CD4-positive, alpha-beta T cell treated with Interleukin-1 beta for 1 hour (primary cell): ENCODE data around the gene RIMBP2.

Experiments
- DNase-seq, 2 donors: peaks; one replicate each; pipeline ENCODE4 v3.0.0-alpha.2; 2020 to 2022

RIMBP2 gene

DNA sequence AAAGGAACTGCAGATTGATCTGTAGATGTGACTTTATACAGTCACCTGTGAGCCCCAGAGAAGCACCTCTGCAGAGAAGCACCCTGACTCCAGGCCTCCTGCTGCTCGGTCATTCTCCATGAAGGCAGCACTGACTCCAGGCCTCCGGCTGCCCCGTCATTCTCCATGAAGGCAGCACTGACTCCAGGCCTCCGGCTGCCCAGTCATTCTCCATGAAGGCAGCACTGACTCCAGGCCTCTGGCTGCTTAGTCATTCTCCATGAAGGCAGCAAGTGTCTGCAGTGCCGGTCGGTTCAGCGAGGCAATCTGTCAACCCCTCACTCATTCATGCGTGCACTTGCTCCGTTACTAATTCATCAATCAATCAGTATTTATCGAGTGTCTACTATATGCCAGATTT is 218.1 kb downstream of the RIMBP2 start:
- no peak for DNase-seq

GRCh38 chr12:130497321-130497720 is 218.8 kb downstream of the RIMBP2 start:
- DNase-seq, result no peak

DNA sequence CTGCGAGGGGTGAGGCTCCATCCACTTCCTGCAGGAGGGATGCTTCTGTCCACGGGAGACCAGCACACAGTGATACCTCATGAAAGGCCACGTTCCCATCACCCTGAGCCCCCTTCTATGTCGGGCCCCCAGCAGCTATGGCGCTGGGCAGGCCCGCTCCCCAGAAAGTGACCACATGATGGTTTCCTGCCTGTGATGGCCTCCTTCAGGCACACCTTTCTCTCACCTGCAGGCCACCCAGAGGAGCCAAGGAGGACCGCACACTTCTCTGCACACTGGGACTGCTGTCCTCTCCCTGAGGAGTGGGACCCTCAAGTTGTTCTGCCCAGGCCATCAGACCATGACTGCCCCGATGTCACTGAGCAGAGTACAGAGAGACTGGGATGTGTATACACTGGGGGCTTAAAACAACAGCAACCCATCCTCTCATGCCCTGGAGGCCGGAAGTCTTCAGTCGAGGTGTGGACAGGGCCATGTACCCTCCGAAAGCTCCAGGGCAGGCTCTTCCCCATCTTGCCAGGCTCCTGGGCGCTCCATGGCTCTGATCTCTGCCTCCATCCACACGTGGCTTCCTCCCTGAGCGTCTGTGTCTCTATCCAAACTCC is 219.5 kb downstream of the RIMBP2 start:
- DNase-seq, result no peak

- DNase-seq, result no peak
Measured at GRCh38 chr12:130495156-130495555, 220.9 kb downstream of the RIMBP2 start.

GRCh38 chr12:130494736-130495135 is 221.4 kb downstream of the RIMBP2 start:
- no peak for DNase-seq

DNA sequence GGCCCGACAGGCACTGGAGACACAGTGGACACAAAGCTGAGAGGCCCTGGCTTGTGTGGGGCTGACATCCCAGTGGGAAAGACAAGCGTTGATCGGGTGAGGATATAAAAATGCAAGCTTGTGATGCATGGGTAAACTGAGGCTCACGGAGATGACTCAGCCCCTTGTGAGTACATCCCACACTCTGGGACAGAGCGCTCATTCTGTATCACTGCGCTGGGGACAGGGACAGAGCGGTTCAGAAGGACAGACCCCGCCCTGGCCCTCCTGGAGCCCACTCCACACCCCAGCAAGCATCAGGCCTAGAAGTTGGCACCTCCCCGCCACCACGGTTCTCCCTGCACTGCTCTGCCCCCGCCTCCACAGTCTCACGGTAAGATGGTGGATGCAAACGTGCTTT is 222.1 kb downstream of the RIMBP2 start:
- no peak for DNase-seq

GRCh38 chr12:130491421-130492357 is 224.4 kb downstream of the RIMBP2 start:
- DNase-seq, result no peak

DNA sequence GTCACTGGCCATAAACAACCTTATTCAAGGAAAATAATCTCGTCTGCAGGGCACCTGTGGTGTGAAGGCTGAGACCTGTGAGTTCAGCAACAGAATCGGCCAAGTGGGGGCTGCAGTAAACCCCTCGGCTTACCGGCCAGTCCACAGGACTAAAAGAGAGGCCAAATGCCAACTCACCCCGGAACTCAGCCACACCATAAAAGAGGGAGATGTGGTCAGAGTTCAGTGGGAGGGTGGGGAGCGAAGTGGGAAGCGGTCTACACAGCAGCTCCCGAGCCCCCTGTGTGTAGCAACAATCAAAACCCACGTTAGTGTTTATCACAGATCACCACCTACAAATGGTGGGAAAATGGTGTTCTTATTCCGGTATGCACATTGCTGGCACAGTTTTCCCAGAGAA is 225.4 kb downstream of the RIMBP2 start:
- no peak for DNase-seq

GRCh38 chr12:130489293-130489692 is 226.8 kb downstream of the RIMBP2 start:
- no peak for DNase-seq

DNA sequence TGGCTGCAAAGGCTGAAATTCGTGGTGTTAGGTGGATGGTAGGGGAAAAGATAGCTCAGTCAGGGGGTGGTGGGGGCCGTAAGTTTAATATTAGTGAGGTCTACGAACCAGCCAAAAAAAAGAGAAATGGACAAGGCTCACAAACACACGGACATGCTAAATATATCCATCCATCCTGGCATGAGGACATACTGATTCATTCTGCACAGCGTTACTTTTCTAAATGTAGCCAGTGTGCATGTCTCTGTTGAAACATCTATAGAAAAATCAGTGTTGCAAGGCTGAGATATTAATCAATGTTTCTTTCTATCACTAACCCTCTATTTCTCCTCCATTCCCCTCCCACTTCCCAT is 227.8 kb downstream of the RIMBP2 start:
- DNase-seq, result no peak

DNA sequence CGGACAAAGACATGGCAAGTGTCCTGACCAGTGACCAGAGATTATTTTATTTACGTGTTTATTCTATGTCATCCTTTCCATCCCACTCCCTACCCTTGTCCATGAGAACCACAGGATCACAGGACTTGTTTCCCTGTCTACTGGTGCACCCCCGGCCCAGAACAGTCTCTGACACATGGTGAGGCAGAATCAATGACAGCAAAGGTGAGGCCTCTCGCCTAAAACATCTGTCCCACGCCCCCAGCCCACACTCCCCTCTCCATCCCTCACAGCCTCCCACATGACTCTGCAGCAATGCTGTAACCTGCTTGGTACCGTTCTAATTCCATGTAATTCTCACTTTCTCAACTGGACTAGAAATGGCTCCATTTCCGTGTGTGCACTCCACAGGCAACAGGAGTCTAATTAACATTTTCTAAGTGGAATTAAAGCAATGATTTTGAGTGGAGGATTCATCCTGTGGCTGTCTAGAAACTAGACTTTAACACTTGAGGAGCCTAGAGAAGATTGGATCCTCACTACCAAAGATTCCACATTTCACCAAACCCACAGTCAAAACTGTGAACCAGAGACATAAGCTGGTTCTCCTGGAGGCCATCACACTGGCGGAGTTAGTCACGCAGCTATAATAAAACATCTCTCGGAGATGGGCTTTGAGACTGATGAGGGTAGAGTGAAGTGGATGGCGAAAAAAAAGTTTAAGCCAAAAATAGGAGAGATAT is 228.3 kb downstream of the RIMBP2 start:
- no peak for DNase-seq

GRCh38 chr12:130486891-130487416 is 229.1 kb downstream of the RIMBP2 start:
- DNase-seq, result no peak

GRCh38 chr12:130486146-130486435 is 230.0 kb downstream of the RIMBP2 start:
- no peak for DNase-seq

DNA sequence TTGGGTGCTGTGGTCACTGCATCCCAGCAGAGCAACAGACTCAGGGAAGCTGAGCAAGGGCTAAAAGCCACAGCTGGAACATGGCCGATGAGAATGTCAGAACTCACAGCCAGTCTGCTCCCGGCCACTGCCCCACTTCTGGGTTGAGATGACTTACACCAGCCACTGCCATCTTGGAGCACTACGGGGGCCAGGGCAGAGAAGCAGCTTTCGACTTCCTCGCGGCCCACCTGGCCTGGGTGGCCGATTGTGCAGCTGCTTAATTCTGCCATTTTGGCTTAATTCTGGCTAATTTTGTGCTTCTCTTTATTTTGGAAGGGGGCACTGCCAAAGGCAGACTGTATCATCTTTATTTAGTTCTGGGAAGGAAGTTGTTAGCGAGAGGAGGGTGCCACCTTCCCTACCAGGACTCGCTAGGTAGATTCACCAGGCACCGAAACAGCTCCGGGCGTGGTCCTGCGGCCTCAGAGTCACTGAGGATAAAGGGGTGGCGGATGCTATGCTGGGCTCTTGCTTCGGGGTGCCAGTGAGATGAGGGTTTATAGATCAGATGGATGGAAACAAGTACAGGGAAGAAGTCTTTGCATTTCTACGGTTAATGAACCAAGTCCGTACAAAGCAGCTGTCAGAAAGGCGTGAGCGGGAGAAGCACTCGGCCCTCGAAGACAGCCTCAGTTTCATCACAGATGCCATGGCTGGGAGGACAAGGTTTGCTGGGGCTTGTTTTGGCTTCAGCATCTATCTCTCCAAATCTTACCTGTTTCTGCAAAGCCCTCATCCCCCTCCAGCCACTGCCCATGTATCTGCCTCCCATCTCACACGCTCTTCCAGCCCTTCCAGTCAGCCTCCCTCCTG is 230.6 kb downstream of the RIMBP2 start:
- no peak for DNase-seq

DNA sequence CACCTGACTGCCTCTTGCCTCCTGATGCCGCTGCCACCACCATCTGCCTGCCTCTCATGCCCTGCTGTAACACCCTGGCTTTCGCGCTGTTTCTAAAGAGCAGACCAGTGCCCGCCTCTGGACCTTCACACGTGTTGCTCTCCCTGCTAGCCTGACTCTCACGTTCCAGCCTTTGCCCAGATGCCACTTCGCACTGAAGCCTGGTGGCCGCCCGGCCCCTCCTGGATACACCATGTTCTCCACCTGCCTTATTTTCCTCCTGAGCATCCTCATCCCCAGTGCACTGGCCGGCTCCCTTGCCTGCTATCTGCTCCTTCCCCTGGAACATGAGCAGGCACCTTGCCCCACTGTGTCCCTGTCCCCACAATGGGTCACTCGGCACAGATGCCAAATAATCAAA is 231.9 kb downstream of the RIMBP2 start:
- DNase-seq, result no peak

GRCh38 chr12:130483616-130484180 is 232.4 kb downstream of the RIMBP2 start:
- no peak for DNase-seq

DNA sequence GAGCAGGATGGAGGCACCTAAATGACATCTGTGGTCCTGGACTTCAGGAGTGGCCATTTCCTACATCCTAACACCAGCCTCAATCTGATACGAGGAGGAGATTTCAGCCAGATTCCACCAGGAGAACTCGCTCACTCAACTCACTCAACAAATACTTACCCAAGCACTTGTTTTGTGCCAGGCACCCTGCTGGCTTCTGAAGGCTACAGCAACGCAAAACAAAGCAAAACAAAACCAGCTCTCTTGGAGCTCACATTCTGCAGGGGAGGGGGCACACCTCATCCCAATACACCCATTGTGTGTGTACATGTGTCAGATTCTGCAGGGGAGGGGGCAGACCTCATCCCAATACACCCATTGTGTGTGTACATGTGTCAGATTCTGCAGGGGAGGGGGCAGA is 233.7 kb downstream of the RIMBP2 start:
- DNase-seq, result no peak

GRCh38 chr12:130481392-130481879 is 234.7 kb downstream of the RIMBP2 start:
- no peak for DNase-seq

DNA sequence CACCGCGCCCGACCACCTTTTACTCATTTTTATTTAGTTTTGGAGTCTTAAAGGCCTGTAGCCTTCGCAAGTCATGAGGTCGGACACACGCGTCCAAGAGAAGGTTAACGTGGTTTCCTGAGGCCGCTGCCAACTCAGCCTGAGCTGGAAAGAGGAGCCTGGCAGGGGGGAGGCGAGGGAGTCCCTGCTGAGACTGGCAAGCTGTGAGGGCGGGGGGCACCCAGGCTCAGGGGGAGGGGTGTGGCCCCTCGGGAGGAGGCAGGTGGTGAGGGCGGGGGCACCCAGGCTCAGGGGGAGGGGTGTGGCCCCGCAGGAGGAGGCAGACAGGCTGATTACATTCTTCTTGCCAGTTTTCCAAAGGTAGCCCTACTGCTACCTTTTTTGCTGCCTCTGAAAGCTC is 235.2 kb downstream of the RIMBP2 start:
- no peak for DNase-seq

DNA sequence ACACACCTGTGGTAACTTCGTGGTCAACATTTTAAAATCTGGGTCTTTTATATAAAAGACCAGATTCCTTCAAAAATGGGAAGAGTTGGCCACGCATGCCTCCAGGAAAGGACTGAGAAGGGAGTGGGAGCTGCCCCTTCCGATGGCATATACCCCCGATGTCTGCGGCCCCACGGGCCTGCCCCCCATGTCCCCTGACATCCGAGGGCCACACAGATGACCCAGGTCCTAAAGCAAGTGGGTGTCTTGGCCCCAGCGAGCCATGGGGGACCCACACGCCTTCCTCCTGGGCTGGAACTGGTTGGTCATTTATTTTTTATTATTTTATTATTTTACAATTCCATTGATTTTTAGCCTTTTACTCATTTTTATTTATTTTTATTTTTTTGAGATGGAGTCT is 235.9 kb downstream of the RIMBP2 start:
- no peak for DNase-seq

DNA sequence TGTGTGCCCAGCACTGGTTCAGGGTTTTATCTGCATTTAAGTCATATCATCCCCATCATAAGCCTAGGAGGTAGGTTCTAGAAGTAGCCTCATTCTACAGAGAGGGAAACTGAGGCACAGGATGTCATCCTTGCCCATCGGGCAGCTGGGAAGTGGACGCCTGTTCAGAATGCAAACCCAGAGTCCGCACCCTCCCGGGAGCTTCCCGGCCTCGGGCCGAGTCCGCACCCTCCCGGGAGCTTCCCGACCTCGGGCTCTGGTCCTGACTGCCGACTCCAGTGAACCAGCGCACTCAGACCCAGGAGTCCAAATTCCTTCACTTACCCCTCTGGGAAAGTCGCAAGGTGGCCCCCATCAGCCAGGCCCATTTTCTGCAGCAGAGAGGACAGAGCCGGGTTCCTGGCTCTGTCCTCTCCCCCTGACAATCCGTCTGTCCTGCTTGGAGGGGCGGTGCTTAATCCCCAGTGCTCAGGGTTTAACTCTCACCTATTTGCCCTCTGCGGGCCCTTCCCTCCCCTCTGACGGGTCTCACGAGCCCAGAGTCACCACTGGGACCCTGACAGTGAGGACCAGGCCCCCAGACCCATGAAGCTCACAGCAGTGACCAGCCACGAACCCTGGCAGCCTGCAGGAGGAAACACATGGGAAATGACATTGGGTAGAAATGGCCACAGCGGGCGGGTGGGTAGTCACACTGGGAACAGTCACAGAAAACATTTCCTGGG is 236.5 kb downstream of the RIMBP2 start:
- no peak for DNase-seq

GRCh38 chr12:130478786-130479185 is 237.3 kb downstream of the RIMBP2 start:
- no peak for DNase-seq
